Esophagus muscularis mucosa (tissue), 4 donors: Measurements from ENCODE around the gene KIF17.

ENCODE experiments used
- CTCF ChIP-seq, 3 experiments: fragments of 200-600 bp in 2 of 3; fragments of 450-650 bp in 1 of 3; sonication (generic) in 2 of 3; IDR thresholded peaks; one replicate each; pipeline ENCODE4 v1.5.1; 2017 to 2019; ENCODE audit warnings: antibody characterized with exemption in 3 of 3, mild to moderate bottlenecking in 2 of 3, moderate library complexity in 1 of 3
- EP300 ChIP-seq: sonication (generic); formaldehyde crosslinking; IDR thresholded peaks from one replicate; pipeline ENCODE4 v1.6.1; 2017; ENCODE audit warnings: antibody characterized with exemption
- POLR2AphosphoS5 ChIP-seq, 2 donors: sonication (generic); formaldehyde crosslinking; IDR thresholded peaks; one replicate each; pipeline ENCODE4 v1.6.1; 2017; ENCODE audit warnings: antibody characterized with exemption in 2 of 2

GRCh38 chr1:20719261-20719660 lies 1.5 kb upstream of the KIF17 start:
- TF ChIP-seq CTCF (IDR thresholded peaks at IDR 0.05) (no peak), POLR2AphosphoS5 (IDR thresholded peaks at IDR 0.05) (no peak), EP300 (no peak)
